DOHH2 (cell line): Measurements from ENCODE around the gene TAC1.

Experiments used
- CTCF ChIP-seq: fragments of 200-600 bp; sonication (generic); IDR thresholded peaks from one replicate; pipeline ENCODE4 v1.5.1; 2014; ENCODE audit warnings: antibody characterized with exemption, mild to moderate bottlenecking, low read depth, low read length; ENCODE audit not compliant: poor library complexity, severe bottlenecking
- EZH2phosphoT487 ChIP-seq: fragments of 200-600 bp; sonication (generic); IDR thresholded peaks from 2 replicates; pipeline ENCODE4 v1.6.1; 2017; ENCODE audit warnings: borderline replicate concordance, mild to moderate bottlenecking, antibody characterized with exemption, low read length, moderate library complexity, mixed read lengths

- TF ChIP-seq CTCF (no peak), EZH2phosphoT487 (no peak)
Observed at GRCh38 chr7:97770850-97771249, 39.0 kb downstream of the TAC1 start.
